Neural cell (in vitro differentiated cells): ENCODE results near the gene CCDC89. TPM values are rescaled to one million over a fixed set of nuclear protein-coding genes. Genes with fewer than 3 reads are reported as not detected.

Experiments used
- H2AFZ ChIP-seq: fragments of 200-600, 300-800 bp; sonication (generic), shearing (Covaris generic); 2 replicates; pipeline ENCODE4 v1.6.0; 2014; ENCODE audit warnings: low read depth, mild to moderate bottlenecking, antibody characterized with exemption, low read length, moderate library complexity
- H3F3A ChIP-seq: fragments of 200-600 bp; shearing (Covaris generic); 2 replicates; pipeline ENCODE4 v1.6.1; 2016; ENCODE audit warnings: mild to moderate bottlenecking, moderate library complexity, mixed read lengths, antibody characterized with exemption, low read length; ENCODE audit not compliant: insufficient read depth, poor library complexity, severe bottlenecking
- H3K27ac ChIP-seq: fragments of 200-600, 300-800 bp; sonication (generic), shearing (Covaris generic); 2 replicates; pipeline ENCODE4 v1.5.1; 2014; ENCODE audit warnings: mild to moderate bottlenecking, low read length, moderate library complexity
- H3K27me3 ChIP-seq: fragments of 300-800, 200-600 bp; sonication (generic), shearing (Covaris generic); 2 replicates; pipeline ENCODE4 v1.6.0; 2014; ENCODE audit warnings: mild to moderate bottlenecking, low read depth, low read length, moderate library complexity; ENCODE audit not compliant: insufficient read depth
- H3K36me3 ChIP-seq: fragments of 300-800, 200-600 bp; sonication (generic), shearing (Covaris generic); 2 replicates; pipeline ENCODE4 v1.5.1; 2014; ENCODE audit warnings: mild to moderate bottlenecking, antibody characterized with exemption, low read length, moderate library complexity; ENCODE audit not compliant: insufficient read depth
- H3K4me2 ChIP-seq: fragments of 300-800, 200-600 bp; sonication (generic), shearing (Covaris generic); 2 replicates; pipeline ENCODE4 v1.6.0; 2014; ENCODE audit warnings: mild to moderate bottlenecking, low read length
- H3K4me3 ChIP-seq: fragments of 300-800, 200-600 bp; sonication (generic), shearing (Covaris generic); 2 replicates; pipeline ENCODE4 v1.5.1; 2014; ENCODE audit warnings: mild to moderate bottlenecking, low read length, moderate library complexity
- H3K79me2 ChIP-seq: fragments of 200-600 bp; shearing (Covaris generic); replicated peaks from 2 replicates; pipeline ENCODE4 v1.6.0; 2014; ENCODE audit warnings: mild to moderate bottlenecking, low read length, moderate library complexity; ENCODE audit not compliant: insufficient read depth
- H3K9ac ChIP-seq: fragments of 300-800, 200-600 bp; sonication (generic), shearing (Covaris generic); 2 replicates; pipeline ENCODE4 v1.6.1; 2016; ENCODE audit warnings: mild to moderate bottlenecking, low read length, mixed read lengths
- H3K9me2 ChIP-seq: fragments of 200-600 bp; shearing (Covaris generic); 2 replicates; pipeline ENCODE4 v1.6.1; 2016; ENCODE audit warnings: mild to moderate bottlenecking, low read length, mixed read lengths; ENCODE audit not compliant: insufficient read depth
- H3K9me3 ChIP-seq: fragments of 200-600, 300-800 bp; sonication (generic), shearing (Covaris generic); 2 replicates; pipeline ENCODE4 v1.6.1; 2016; ENCODE audit warnings: mild to moderate bottlenecking, mixed run types, low read length, moderate library complexity, mixed read lengths
- H4K20me1 ChIP-seq: fragments of 200-600 bp; shearing (Covaris generic); 2 replicates; pipeline ENCODE4 v1.6.1; 2016; ENCODE audit warnings: mild to moderate bottlenecking, mixed run types; ENCODE audit not compliant: insufficient read depth
- EP300 ChIP-seq: fragments of 450-650 bp; conservative IDR thresholded peaks from 2 replicates; pipeline ENCODE4 v1.6.1; 2014; ENCODE audit warnings: antibody characterized with exemption, mild to moderate bottlenecking, moderate library complexity; ENCODE audit not compliant: poor library complexity, severe bottlenecking
- EZH2 ChIP-seq: fragments of 200-600, 300-800 bp; shearing (Covaris generic), sonication (generic); IDR thresholded peaks from 2 replicates; pipeline ENCODE4 v1.6.1; 2014; ENCODE audit warnings: antibody characterized with exemption, low read length, borderline replicate concordance, mild to moderate bottlenecking; ENCODE audit not compliant: insufficient read depth, poor library complexity, severe bottlenecking
- MXI1 ChIP-seq: fragments of 450-650 bp; conservative IDR thresholded peaks from 2 replicates; pipeline ENCODE4 v1.6.1; 2014; ENCODE audit warnings: antibody characterized with exemption, mild to moderate bottlenecking; ENCODE audit not compliant: poor library complexity, severe bottlenecking
- POLR2AphosphoS5 ChIP-seq: IDR thresholded peaks from 2 replicates; pipeline ENCODE4 v1.6.1; 2012
- RAD21 ChIP-seq: fragments of 450-650 bp; conservative IDR thresholded peaks from 2 replicates; pipeline ENCODE4 v1.6.1; 2014; ENCODE audit warnings: antibody characterized with exemption, mild to moderate bottlenecking, moderate library complexity
- SMC3 ChIP-seq: fragments of 450-650 bp; conservative IDR thresholded peaks from 2 replicates; pipeline ENCODE4 v1.6.1; 2014; ENCODE audit warnings: antibody characterized with exemption, mild to moderate bottlenecking, moderate library complexity; ENCODE audit not compliant: poor library complexity
- TAF1 ChIP-seq: IDR thresholded peaks from 2 replicates; pipeline ENCODE4 v1.6.1; 2012; ENCODE audit warnings: low read depth
- polyA plus RNA-seq: library from polyadenylated mRNA; depleted of rRNA; stranded (reverse); fragments of >200 nt; gene quantifications from 2 replicates; pipeline ENCODE4 v1.2.3, GENCODE V29; 2014
- TF ChIP-seq, protein P1 (sequence below): fragments of 450-650 bp; IDR thresholded peaks from 2 replicates; pipeline ENCODE4 v1.5.1; 2014; ENCODE audit warnings: antibody characterized with exemption, mild to moderate bottlenecking, moderate library complexity; ENCODE audit not compliant: poor library complexity, severe bottlenecking
- TF ChIP-seq, protein P2 (sequence below): IDR thresholded peaks from 2 replicates; pipeline ENCODE4 v1.6.1; 2012; ENCODE audit warnings: borderline replicate concordance

CCDC89 gene
- polyA plus RNA-seq, 1 donor from 2014 or later: not detected

DNA sequence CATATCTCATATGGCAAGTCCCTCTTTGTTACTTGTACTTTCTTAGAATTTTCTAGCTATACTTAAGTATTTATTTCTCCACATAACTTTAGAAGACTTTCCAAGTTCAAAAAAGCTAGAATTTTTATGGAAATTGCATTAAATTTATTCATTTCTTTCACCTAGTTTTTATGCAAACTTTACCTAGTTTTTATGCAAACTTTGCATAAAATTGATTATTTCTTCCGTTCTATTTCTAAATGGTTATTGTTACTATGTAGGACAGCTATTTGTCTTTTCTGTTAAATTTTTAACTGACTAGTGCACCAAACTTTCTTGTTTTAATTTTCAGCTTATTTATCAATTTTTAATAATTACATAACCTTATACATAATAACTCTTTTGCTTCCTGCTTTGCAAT is 17.8 kb downstream of the CCDC89 start:
- H4K20me1 ChIP-seq: peaks cover 4% of the 10 kb centered on the region
- peaks cover 7% of the 10 kb centered on the region for H3K79me2 ChIP-seq
- H3F3A ChIP-seq: no peaks in the 10 kb centered on the region
- H3K9me3 ChIP-seq: no peaks in the 10 kb centered on the region
- no peak overlapping the region for H3K4me3 ChIP-seq
- H3K4me2 ChIP-seq: no peak overlapping the region
- H3K9me2 ChIP-seq: no peaks in the 10 kb centered on the region
- no peaks in the 10 kb centered on the region for H3K36me3 ChIP-seq
- H3K27ac ChIP-seq: no peak overlapping the region
- H2AFZ ChIP-seq: no peak overlapping the region
- no peak for TF ChIP-seq MXI1
- TF ChIP-seq, protein P1, sequence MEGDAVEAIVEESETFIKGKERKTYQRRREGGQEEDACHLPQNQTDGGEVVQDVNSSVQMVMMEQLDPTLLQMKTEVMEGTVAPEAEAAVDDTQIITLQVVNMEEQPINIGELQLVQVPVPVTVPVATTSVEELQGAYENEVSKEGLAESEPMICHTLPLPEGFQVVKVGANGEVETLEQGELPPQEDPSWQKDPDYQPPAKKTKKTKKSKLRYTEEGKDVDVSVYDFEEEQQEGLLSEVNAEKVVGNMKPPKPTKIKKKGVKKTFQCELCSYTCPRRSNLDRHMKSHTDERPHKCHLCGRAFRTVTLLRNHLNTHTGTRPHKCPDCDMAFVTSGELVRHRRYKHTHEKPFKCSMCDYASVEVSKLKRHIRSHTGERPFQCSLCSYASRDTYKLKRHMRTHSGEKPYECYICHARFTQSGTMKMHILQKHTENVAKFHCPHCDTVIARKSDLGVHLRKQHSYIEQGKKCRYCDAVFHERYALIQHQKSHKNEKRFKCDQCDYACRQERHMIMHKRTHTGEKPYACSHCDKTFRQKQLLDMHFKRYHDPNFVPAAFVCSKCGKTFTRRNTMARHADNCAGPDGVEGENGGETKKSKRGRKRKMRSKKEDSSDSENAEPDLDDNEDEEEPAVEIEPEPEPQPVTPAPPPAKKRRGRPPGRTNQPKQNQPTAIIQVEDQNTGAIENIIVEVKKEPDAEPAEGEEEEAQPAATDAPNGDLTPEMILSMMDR: no peak
- TF ChIP-seq SMC3: no peak
- no peak for TF ChIP-seq TAF1
- TF ChIP-seq RAD21: no peak
- TF ChIP-seq EP300: no peak
- no peak overlapping the region for H3K9ac ChIP-seq
- H3K27me3 ChIP-seq: no peaks in the 10 kb centered on the region

DNA sequence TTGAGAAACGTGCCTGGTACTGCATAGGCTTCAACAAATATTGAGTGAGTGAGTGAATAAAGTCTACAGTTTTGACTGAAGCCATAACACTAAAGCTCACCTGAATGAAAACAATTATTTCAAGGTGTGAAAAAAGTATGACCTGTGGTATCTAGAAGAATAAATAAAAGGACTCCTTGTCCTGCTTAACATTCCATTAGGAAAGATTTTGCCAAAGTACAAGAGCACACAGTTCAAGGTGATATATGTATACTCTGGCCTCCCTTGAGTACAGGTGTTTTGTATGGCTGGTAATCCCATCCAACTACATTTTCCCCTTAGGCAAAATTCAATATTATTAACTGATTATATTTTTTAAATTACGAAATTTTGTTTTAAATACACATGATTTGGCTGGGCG is 19.3 kb downstream of the CCDC89 start:
- Histone ChIP-seq H2AFZ (no peak overlapping the region), H3F3A (no peaks in the 10 kb centered on the region), H4K20me1 (peaks cover 13% of the 10 kb centered on the region), H3K9ac (no peak overlapping the region), H3K4me2 (no peak overlapping the region), H3K36me3 (no peaks in the 10 kb centered on the region), H3K9me3 (no peaks in the 10 kb centered on the region), H3K79me2 (peaks cover 22% of the 10 kb centered on the region), H3K9me2 (no peaks in the 10 kb centered on the region), H3K27me3 (no peaks in the 10 kb centered on the region), H3K27ac (no peak overlapping the region), H3K4me3 (no peak overlapping the region)
- TF ChIP-seq SMC3: no peak
- no peak for TF ChIP-seq RAD21
- no peak for TF ChIP-seq EP300
- no peak for TF ChIP-seq TAF1
- no peak for TF ChIP-seq EZH2
- TF ChIP-seq, protein P1: no peak
- TF ChIP-seq MXI1: no peak
- no peak for TF ChIP-seq POLR2AphosphoS5

DNA sequence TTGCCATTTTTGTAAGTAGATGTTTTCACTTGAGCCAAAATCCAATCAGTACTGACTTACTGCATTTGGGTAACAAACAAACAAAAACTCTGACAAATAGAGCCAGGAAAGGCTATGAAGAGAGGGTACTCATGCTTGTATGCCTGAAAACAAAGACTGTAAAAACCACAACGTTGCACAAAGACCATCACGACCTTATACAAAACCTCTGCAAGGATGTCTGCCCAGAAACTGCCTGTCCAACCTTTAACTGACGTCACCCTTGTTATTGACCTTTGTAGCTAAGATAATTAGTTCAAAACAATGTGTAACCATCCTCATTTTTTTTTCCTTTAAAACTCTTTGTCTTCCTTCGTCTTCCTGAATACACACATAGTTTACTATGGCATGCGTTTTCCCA is 20.3 kb downstream of the CCDC89 start:
- no peak overlapping the region for H3K4me3 ChIP-seq
- no peak overlapping the region for H3K27ac ChIP-seq
- H3F3A ChIP-seq: no peaks in the 10 kb centered on the region
- TF ChIP-seq POLR2AphosphoS5 (no peak), RAD21 (no peak), MXI1 (no peak), SMC3 (no peak), TAF1 (no peak), EP300 (no peak), EZH2 (no peak)
- TF ChIP-seq, protein P2, sequence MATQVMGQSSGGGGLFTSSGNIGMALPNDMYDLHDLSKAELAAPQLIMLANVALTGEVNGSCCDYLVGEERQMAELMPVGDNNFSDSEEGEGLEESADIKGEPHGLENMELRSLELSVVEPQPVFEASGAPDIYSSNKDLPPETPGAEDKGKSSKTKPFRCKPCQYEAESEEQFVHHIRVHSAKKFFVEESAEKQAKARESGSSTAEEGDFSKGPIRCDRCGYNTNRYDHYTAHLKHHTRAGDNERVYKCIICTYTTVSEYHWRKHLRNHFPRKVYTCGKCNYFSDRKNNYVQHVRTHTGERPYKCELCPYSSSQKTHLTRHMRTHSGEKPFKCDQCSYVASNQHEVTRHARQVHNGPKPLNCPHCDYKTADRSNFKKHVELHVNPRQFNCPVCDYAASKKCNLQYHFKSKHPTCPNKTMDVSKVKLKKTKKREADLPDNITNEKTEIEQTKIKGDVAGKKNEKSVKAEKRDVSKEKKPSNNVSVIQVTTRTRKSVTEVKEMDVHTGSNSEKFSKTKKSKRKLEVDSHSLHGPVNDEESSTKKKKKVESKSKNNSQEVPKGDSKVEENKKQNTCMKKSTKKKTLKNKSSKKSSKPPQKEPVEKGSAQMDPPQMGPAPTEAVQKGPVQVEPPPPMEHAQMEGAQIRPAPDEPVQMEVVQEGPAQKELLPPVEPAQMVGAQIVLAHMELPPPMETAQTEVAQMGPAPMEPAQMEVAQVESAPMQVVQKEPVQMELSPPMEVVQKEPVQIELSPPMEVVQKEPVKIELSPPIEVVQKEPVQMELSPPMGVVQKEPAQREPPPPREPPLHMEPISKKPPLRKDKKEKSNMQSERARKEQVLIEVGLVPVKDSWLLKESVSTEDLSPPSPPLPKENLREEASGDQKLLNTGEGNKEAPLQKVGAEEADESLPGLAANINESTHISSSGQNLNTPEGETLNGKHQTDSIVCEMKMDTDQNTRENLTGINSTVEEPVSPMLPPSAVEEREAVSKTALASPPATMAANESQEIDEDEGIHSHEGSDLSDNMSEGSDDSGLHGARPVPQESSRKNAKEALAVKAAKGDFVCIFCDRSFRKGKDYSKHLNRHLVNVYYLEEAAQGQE: no peak
- TF ChIP-seq, protein P1: no peak
- peaks cover 13% of the 10 kb centered on the region for H4K20me1 ChIP-seq
- no peaks in the 10 kb centered on the region for H3K9me2 ChIP-seq
- no peak overlapping the region for H3K4me2 ChIP-seq
- peak overlapping the region; percentile 65 for H2AFZ ChIP-seq
- H3K27me3 ChIP-seq: no peaks in the 10 kb centered on the region
- H3K36me3 ChIP-seq: no peaks in the 10 kb centered on the region
- H3K9ac ChIP-seq: peak overlapping the region; percentile 97
- no peaks in the 10 kb centered on the region for H3K9me3 ChIP-seq
- peaks cover 31% of the 10 kb centered on the region for H3K79me2 ChIP-seq
